A549 (cell line): Measurements from ENCODE around the gene NANOS3. TPM values are rescaled to one million over a fixed set of nuclear protein-coding genes. Genes with fewer than 3 reads are reported as not detected.

Experiments
- ATAC-seq, 2 experiments: fragments of 200-7000 bp in 1 of 2; fragments of >200 bp in 1 of 2; cut with Nextera tagmentation in 1 of 2; cut with Tn5 transposase in 1 of 2; 3 replicates each; pipeline versions ENCODE4 v1.8.0 to v1.9.1; 2018 to 2020; ENCODE audit warnings: mild to moderate bottlenecking in 1 of 2, moderate library complexity in 1 of 2
- CTCF ChIA-PET: fragments of 300-600 bp; sonication (Branson Sonifier 250); formaldehyde crosslinking; extraction: SDS; loops from one replicate; lab custom pipeline; 2021; ENCODE audit warnings: antibody characterized with exemption, inconsistent platforms; lab: Yijun Ruan, JAX
- POLR2A ChIA-PET: fragments of 350-600 bp; formaldehyde crosslinking; extraction: SDS; loops from one replicate; lab custom pipeline; 2021; ENCODE audit warnings: antibody characterized with exemption, inconsistent platforms; lab: Yijun Ruan, JAX
- DNase-seq, 2 experiments: peaks; one replicate each; pipeline versions ENCODE4 v3.0.0 to v3.0.0-alpha.2; 2011 to 2016; ENCODE audit warnings: low read depth in 1 of 2, low spot score in 1 of 2
- FAIRE-seq: peaks from 2 replicates; lab custom pipeline; 2011; peaks lifted over from hg19 to GRCh38; lab: Jason Lieb, UNC
- H3K27ac ChIP-seq, 2 experiments: fragments of >200 bp; sonication (Bioruptor Twin); formaldehyde crosslinking; 3 replicates each; pipeline ENCODE4 v1.5.1; 2016 to 2017
- H3K4me1 ChIP-seq: fragments of >200 bp; sonication (Bioruptor Twin); formaldehyde crosslinking; 3 replicates; pipeline ENCODE4 v1.6.1; 2016
- H3K4me2 ChIP-seq: fragments of >200 bp; sonication (Bioruptor Twin); formaldehyde crosslinking; 3 replicates; pipeline ENCODE4 v1.6.1; 2016
- H3K4me3 ChIP-seq: fragments of >200 bp; sonication (Bioruptor Twin); formaldehyde crosslinking; 3 replicates; pipeline ENCODE4 v1.5.1; 2016
- H3K9me3 ChIP-seq: fragments of >200 bp; sonication (Bioruptor Twin); formaldehyde crosslinking; 3 replicates; pipeline ENCODE4 v1.6.1; 2016
- BCL3 ChIP-seq: fragments of >200 bp; sonication (Bioruptor Twin); formaldehyde crosslinking; IDR thresholded peaks from 3 replicates; pipeline ENCODE4 v1.6.1; 2016
- BHLHE40 ChIP-seq: IDR thresholded peaks from 2 replicates; pipeline ENCODE4 v1.6.1; 2012; ENCODE audit warnings: low read depth, low read length, inconsistent platforms
- CHD4 ChIP-seq: fragments of 200-600 bp; sonication (generic); IDR thresholded peaks from 2 replicates; pipeline ENCODE4 v1.6.1; 2016; ENCODE audit warnings: antibody characterized with exemption, mild to moderate bottlenecking, borderline replicate concordance
- CTCF ChIP-seq: fragments of >200 bp; sonication (Bioruptor Twin); formaldehyde crosslinking; IDR thresholded peaks from 3 replicates; pipeline ENCODE4 v1.5.1; 2016
- E2F6 ChIP-seq: IDR thresholded peaks from 2 replicates; pipeline ENCODE4 v1.6.1; 2012; ENCODE audit warnings: low read depth, borderline replicate concordance
- EP300 ChIP-seq, 2 experiments: fragments of >200 bp; sonication (Bioruptor Twin); formaldehyde crosslinking; IDR thresholded peaks; 2 replicates in 1 of 2; 3 replicates in 1 of 2; pipeline ENCODE4 v1.6.1; 2016 to 2017
- FOXS1 ChIP-seq: fragments of 250-450 bp; sonication (Bioruptor Pico); IDR thresholded peaks from 2 replicates; pipeline ENCODE4 v1.5.0; 2020; ENCODE audit warnings: mild to moderate bottlenecking, moderate library complexity
- HEYL ChIP-seq: fragments of 250-450 bp; sonication (Bioruptor Pico); IDR thresholded peaks from 2 replicates; pipeline ENCODE4 v1.8.0; 2021; ENCODE audit warnings: mild to moderate bottlenecking, moderate library complexity
- HOXA7 ChIP-seq: fragments of 250-450 bp; sonication (Bioruptor Pico); IDR thresholded peaks from 2 replicates; pipeline ENCODE4 v1.5.0; 2020; ENCODE audit warnings: mild to moderate bottlenecking, moderate library complexity
- HOXB13 ChIP-seq: fragments of 250-450 bp; sonication (Bioruptor Pico); IDR thresholded peaks from 2 replicates; pipeline ENCODE4 v1.5.0; 2020; ENCODE audit warnings: low read depth, mild to moderate bottlenecking, moderate library complexity
- KDM1A ChIP-seq: fragments of 200-600 bp; sonication (generic); IDR thresholded peaks from 2 replicates; pipeline ENCODE4 v1.6.1; 2016; ENCODE audit warnings: low read depth, mild to moderate bottlenecking
- KDM5A ChIP-seq: fragments of 200-600 bp; sonication (generic); IDR thresholded peaks from 2 replicates; pipeline ENCODE4 v1.6.1; 2016; ENCODE audit warnings: antibody characterized with exemption, mild to moderate bottlenecking
- MAX ChIP-seq: IDR thresholded peaks from 2 replicates; pipeline ENCODE4 v1.6.1; 2012
- POLR2A ChIP-seq: IDR thresholded peaks from 2 replicates; pipeline ENCODE4 v1.6.1; 2012; ENCODE audit warnings: mild to moderate bottlenecking, low read length
- RAD21 ChIP-seq, 2 experiments: fragments of >200 bp in 1 of 2; sonication (Bioruptor Twin) in 1 of 2; formaldehyde crosslinking in 1 of 2; IDR thresholded peaks in 1 of 2; conservative IDR thresholded peaks in 1 of 2; 2 replicates in 1 of 2; 3 replicates in 1 of 2; pipeline ENCODE4 v1.6.1; 2012 to 2018; ENCODE audit warnings: inconsistent platforms in 1 of 2
- SMC3 ChIP-seq: fragments of >200 bp; sonication (Bioruptor Twin); formaldehyde crosslinking; IDR thresholded peaks from 3 replicates; pipeline ENCODE4 v1.6.1; 2018; ENCODE audit warnings: inconsistent platforms
- ZC3H11A ChIP-seq: fragments of 450-650 bp; IDR thresholded peaks from 2 replicates; pipeline ENCODE4 v1.6.1; 2014; ENCODE audit warnings: antibody characterized with exemption, mild to moderate bottlenecking
- ZFP36 ChIP-seq: fragments of 450-650 bp; IDR thresholded peaks from 2 replicates; pipeline ENCODE4 v1.6.1; 2014; ENCODE audit warnings: borderline replicate concordance; ENCODE audit not compliant: partially characterized antibody
- ZNF302 ChIP-seq: fragments of 250-450 bp; sonication (Bioruptor Pico); IDR thresholded peaks from 2 replicates; pipeline ENCODE4 v1.9.0; 2021; ENCODE audit warnings: inconsistent platforms, mild to moderate bottlenecking, moderate library complexity
- WGBS: methylation state at CpG from one replicate; pipeline ENCODE4 v1.1.6; 2017; ENCODE audit errors: missing lambda C conversion rate; 5-methylcytosine and 5-hydroxymethylcytosine counted together
- polyA plus RNA-seq, 4 experiments: library from polyadenylated mRNA; depleted of rRNA in 3 of 4; stranded (reverse); fragments of >200 nt; fragmentation: RNase III in 1 of 4; extraction: RNeasy Plus Mini Kit Qiagen cat#74134 plus additional on column Dnase treatment in 1 of 4; gene quantifications; 2 replicates in 3 of 4; 3 replicates in 1 of 4; pipeline ENCODE4 v1.2.3, GENCODE V29; 2011 to 2017

NANOS3 gene
- polyA plus RNA-seq, 2 of the 4 experiments (the other 2 are of a cell fraction), result 0.31 to 1.2 TPM

GRCh38 chr19:13884726-13885591 is 8.0 kb downstream of the NANOS3 start:
- H3K4me1 ChIP-seq, result peaks cover 13% of the 10 kb centered on the region
- DNase-seq, result no peak
- no peak for ATAC-seq
- no peak overlapping the region for H3K27ac ChIP-seq
- no peak for FAIRE-seq
- CTCF ChIA-PET, result interaction anchor here (0.5 to 2.1 kb wide), 4 partner anchors 151 to 193 kb away, joined by 3 to 6 read pairs (median 4); no protein-coding TSS in a partner anchor
- 80% methylated on average over 13 of the region's 26 CpGs for WGBS
- no peak overlapping the region for H3K4me3 ChIP-seq
- POLR2A ChIA-PET, result no interaction called here
- TF ChIP-seq SMC3, result no peak
- TF ChIP-seq HEYL (CRISPR knock-in tag), result no peak
- TF ChIP-seq RAD21 (conservative IDR thresholded peaks at IDR 0.05 in 1 of 2, IDR thresholded peaks at IDR 0.05 in 1 of 2), result no peak
- TF ChIP-seq ZFP36, result no peak
- TF ChIP-seq KDM5A, result no peak
- no peak for TF ChIP-seq CTCF
- no peak for TF ChIP-seq ZNF302 (CRISPR knock-in tag)
- no peak for TF ChIP-seq BHLHE40
- TF ChIP-seq E2F6, result no peak
- no peak for TF ChIP-seq FOXS1 (CRISPR knock-in tag)
- TF ChIP-seq, all 56 proteins: peak for 0
- no peak overlapping the region for H3K4me2 ChIP-seq
- no peaks in the 10 kb centered on the region for H3K9me3 ChIP-seq

GRCh38 chr19:13885826-13886365 is 9.0 kb downstream of the NANOS3 start:
- no peak for ATAC-seq
- no peak overlapping the region for H3K27ac ChIP-seq
- TF ChIP-seq CHD4 (no peak), MAX (no peak), ZC3H11A (no peak), HOXB13 (no peak), KDM5A (no peak), EP300 (IDR thresholded peaks at IDR 0.05) (no peak), BCL3 (no peak), KDM1A (no peak)
- TF ChIP-seq, all 56 proteins: peak for 0
- DNase-seq (no peak), FAIRE-seq (no peak)
- ChIA-PET CTCF (interaction anchor here (0.7 to 2.1 kb wide), 5 partner anchors 172 to 192 kb away, joined by 3 to 6 read pairs (median 4); partner anchors contain the start of gene MISP3), POLR2A (no interaction called here)
- Histone ChIP-seq H3K4me3 (no peak overlapping the region), H3K9me3 (no peaks in the 10 kb centered on the region), H3K4me1 (peaks cover 6% of the 10 kb centered on the region), H3K4me2 (no peak overlapping the region)
- 89% methylated on average over 19 of the region's 20 CpGs for WGBS

- CTCF ChIA-PET, result interaction anchor here (0.6 to 2.2 kb wide), 6 partner anchors 13 to 189 kb away, joined by 3 to 7 read pairs (median 4); partner anchors contain the start of genes IL27RA and MISP3
- no peak overlapping the region for H3K4me2 ChIP-seq
- 77% methylated on average over 16 of the region's 16 CpGs for WGBS
Observed at GRCh38 chr19:13887018-13887436, 10.1 kb downstream of the NANOS3 start.

More at GRCh38 chr19:13887018-13887436, 10.1 kb downstream of the NANOS3 start:
- no peaks in the 10 kb centered on the region for H3K9me3 ChIP-seq
- TF ChIP-seq HOXA7 (CRISPR knock-in tag), result no peak
- no peak for TF ChIP-seq HOXB13
- TF ChIP-seq POLR2A, result no peak
- no peak for TF ChIP-seq KDM1A
- TF ChIP-seq FOXS1 (CRISPR knock-in tag), result no peak
- TF ChIP-seq, all 56 proteins: peak for 0
- DNase-seq (no peak), ATAC-seq (no peak), FAIRE-seq (no peak)
- Histone ChIP-seq H3K4me1 (no peaks in the 10 kb centered on the region), H3K27ac (no peak overlapping the region), H3K4me3 (no peak overlapping the region)
- POLR2A ChIA-PET, result no interaction called here
